Dedifferentiated amniotic fluid mesenchymal stem cell (primary cell): ENCODE results near the gene SLC25A47.
"Not testable (repeated sequence)": the region's sequence is repeated elsewhere in the genome, so short reads cannot be mapped to it uniquely, and the experiment has no call there.

ENCODE experiments used
- DNase-seq: peaks from one replicate; pipeline ENCODE4 v3.0.0-alpha.2; 2016; ENCODE audit errors: extremely low spot score

The SLC25A47 gene

GRCh38 chr14:100305324-100306100, 17.6 kb upstream of the SLC25A47 start:
- no peak for DNase-seq

GRCh38 chr14:100306101-100306997, 16.8 kb upstream of the SLC25A47 start, which contains the start of gene SLC25A29:
SLC25A29 (minus strand) TSS chr14:100306444; CDS start chr14:100306232, 212 bp downstream.
- DNase-seq: peak; percentile 69

- no peak for DNase-seq
Measured at GRCh38 chr14:100306998-100307765, 16.0 kb upstream of the SLC25A47 start.

GRCh38 chr14:100307766-100308426, 15.2 kb upstream of the SLC25A47 start:
- DNase-seq: no peak

GRCh38 chr14:100308427-100308792, 14.7 kb upstream of the SLC25A47 start:
- not testable (repeated sequence) for DNase-seq

GRCh38 chr14:100309028-100309737, 14.0 kb upstream of the SLC25A47 start:
- DNase-seq: no peak

- not testable (repeated sequence) for DNase-seq
Measured at GRCh38 chr14:100312110-100312876, 10.8 kb upstream of the SLC25A47 start.

- no peak for DNase-seq
Measured at GRCh38 chr14:100312877-100313400, 10.2 kb upstream of the SLC25A47 start.

GRCh38 chr14:100313464-100314230, 9.5 kb upstream of the SLC25A47 start:
- DNase-seq: no peak

- DNase-seq: no peak
Measured at GRCh38 chr14:100314724-100315123, 8.4 kb upstream of the SLC25A47 start.

GRCh38 chr14:100317389-100317788, 5.8 kb upstream of the SLC25A47 start:
- DNase-seq: no peak

GRCh38 chr14:100317912-100318808, 5.0 kb upstream of the SLC25A47 start:
- DNase-seq: no peak

GRCh38 chr14:100320157-100320856, 2.8 kb upstream of the SLC25A47 start:
- no peak for DNase-seq

- DNase-seq: no peak
Measured at GRCh38 chr14:100321473-100322137, 1.5 kb upstream of the SLC25A47 start.

- DNase-seq: no peak
Measured at GRCh38 chr14:100322138-100322957, 791 bp upstream of the SLC25A47 start.

- DNase-seq: no peak
Measured at GRCh38 chr14:100323942-100324307, 786 bp downstream of the SLC25A47 start.
